Upper lobe of right lung (tissue), 1 donor: ENCODE data around the gene PNMA8A. TPM values are rescaled to one million over a fixed set of nuclear protein-coding genes. Genes with fewer than 3 reads are reported as not detected.

ENCODE experiments used
- ATAC-seq: fragments of 200-7000 bp; cut with Tn5 transposase; one replicate; pipeline ENCODE4 v1.9.1; 2020; ENCODE audit warnings: mild to moderate bottlenecking, moderate library complexity
- DNase-seq: peaks from one replicate; pipeline ENCODE4 v3.0.0-alpha.2; 2020
- H3K27ac ChIP-seq: fragments of 200-600 bp; one replicate; pipeline ENCODE4 v1.8.0; 2022
- H3K27me3 ChIP-seq: fragments of 200-600 bp; one replicate; pipeline ENCODE4 v1.8.0; 2022; ENCODE audit warnings: mild to moderate bottlenecking
- H3K36me3 ChIP-seq: fragments of 200-600 bp; one replicate; pipeline ENCODE4 v1.8.0; 2022
- H3K4me1 ChIP-seq: fragments of 200-600 bp; one replicate; pipeline ENCODE4 v1.8.0; 2022
- H3K4me3 ChIP-seq: fragments of 200-600 bp; one replicate; pipeline ENCODE4 v1.8.0; 2022; ENCODE audit warnings: mild to moderate bottlenecking
- H3K9me3 ChIP-seq: fragments of 200-600 bp; one replicate; pipeline ENCODE4 v1.8.0; 2022
- intact Hi-C: fragments of 100-400 bp; cut with DNase I; formaldehyde crosslinking; loops from one replicate; pipeline ENCODE4 v1.11.0; 2022
- total RNA-seq: library from RNA; stranded (reverse); fragmentation: NEBNext Ultra II Directional; extraction: Animal tissue kit (Norgen Biotek cat#: 25700); gene quantifications from one replicate; pipeline ENCODE4 v1.2.1, GENCODE V29; 2021
- TF ChIP-seq, protein P1 (sequence below): fragments of 200-600 bp; IDR thresholded peaks from one replicate; pipeline ENCODE4 v1.8.0; 2022; ENCODE audit warnings: antibody characterized with exemption
- donor health status: DM: no; HTN: yes; CAD: no; lungs with severe emphysema.

The PNMA8A gene
- total RNA-seq, 1 donor from 2014 or later: 1.8 TPM

- no peak for DNase-seq
- H3K9me3 ChIP-seq: no peaks in the 10 kb centered on the region
- no peak overlapping the region for H3K27ac ChIP-seq
- peaks cover 20% of the 10 kb centered on the region for H3K4me1 ChIP-seq
- intact Hi-C loops: loop anchor here (5.0 to 10.0 kb wide), 2 partner anchors 89 to 202 kb away; no protein-coding TSS in a partner anchor
- TF ChIP-seq, protein P1, sequence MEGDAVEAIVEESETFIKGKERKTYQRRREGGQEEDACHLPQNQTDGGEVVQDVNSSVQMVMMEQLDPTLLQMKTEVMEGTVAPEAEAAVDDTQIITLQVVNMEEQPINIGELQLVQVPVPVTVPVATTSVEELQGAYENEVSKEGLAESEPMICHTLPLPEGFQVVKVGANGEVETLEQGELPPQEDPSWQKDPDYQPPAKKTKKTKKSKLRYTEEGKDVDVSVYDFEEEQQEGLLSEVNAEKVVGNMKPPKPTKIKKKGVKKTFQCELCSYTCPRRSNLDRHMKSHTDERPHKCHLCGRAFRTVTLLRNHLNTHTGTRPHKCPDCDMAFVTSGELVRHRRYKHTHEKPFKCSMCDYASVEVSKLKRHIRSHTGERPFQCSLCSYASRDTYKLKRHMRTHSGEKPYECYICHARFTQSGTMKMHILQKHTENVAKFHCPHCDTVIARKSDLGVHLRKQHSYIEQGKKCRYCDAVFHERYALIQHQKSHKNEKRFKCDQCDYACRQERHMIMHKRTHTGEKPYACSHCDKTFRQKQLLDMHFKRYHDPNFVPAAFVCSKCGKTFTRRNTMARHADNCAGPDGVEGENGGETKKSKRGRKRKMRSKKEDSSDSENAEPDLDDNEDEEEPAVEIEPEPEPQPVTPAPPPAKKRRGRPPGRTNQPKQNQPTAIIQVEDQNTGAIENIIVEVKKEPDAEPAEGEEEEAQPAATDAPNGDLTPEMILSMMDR: no peak
- H3K36me3 ChIP-seq: no peaks in the 10 kb centered on the region
- peaks cover 44% of the 10 kb centered on the region for H3K27me3 ChIP-seq
- H3K4me3 ChIP-seq: no peak overlapping the region
- no peak for ATAC-seq
These were observed 15.0 kb upstream of the PNMA8A start for GRCh38 chr19:46486358-46486757.

- Histone ChIP-seq H3K36me3 (no peaks in the 10 kb centered on the region), H3K9me3 (no peaks in the 10 kb centered on the region), H3K27me3 (peaks cover 30% of the 10 kb centered on the region), H3K27ac (no peak overlapping the region), H3K4me1 (peaks cover 14% of the 10 kb centered on the region), H3K4me3 (no peak overlapping the region)
- intact Hi-C loops: loop anchor here (5.0 to 10.0 kb wide), 2 partner anchors 87 to 200 kb away; no protein-coding TSS in a partner anchor
- TF ChIP-seq, protein P1: no peak
- no peak for ATAC-seq
- no peak for DNase-seq
These were observed 13.3 kb upstream of the PNMA8A start for GRCh38 chr19:46484656-46485055.

DNA sequence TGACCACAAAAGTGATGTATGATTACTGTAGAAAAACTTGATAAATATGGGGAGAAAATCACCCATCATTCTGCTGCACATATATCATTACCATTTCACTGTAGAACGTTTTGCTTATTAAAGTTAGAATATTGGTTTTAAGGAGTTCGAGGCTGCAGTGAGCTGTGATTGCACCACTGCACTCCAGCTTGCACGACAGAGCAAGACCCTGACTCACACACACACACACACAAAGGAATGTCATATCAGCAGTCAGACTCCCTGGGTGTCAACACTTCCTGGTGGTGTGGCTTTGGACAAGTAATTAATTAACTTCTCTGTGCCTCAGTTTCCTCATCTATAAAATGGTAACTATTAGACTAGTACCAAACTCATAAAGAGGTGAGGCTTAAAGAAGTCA, 11.3 kb upstream of the PNMA8A start:
- Histone ChIP-seq H3K36me3 (no peaks in the 10 kb centered on the region), H3K27ac (no peak overlapping the region), H3K4me3 (no peak overlapping the region), H3K9me3 (no peaks in the 10 kb centered on the region), H3K27me3 (peaks cover 12% of the 10 kb centered on the region), H3K4me1 (peaks cover 4% of the 10 kb centered on the region)
- DNase-seq (no peak), ATAC-seq (no peak)
- intact Hi-C loops: loop anchor here (10.0 kb wide), 1 partner anchor 198 kb away; no protein-coding TSS in a partner anchor
- TF ChIP-seq, protein P1: no peak

GRCh38 chr19:46481947-46482346, 10.6 kb upstream of the PNMA8A start:
- no peak for ATAC-seq
- Histone ChIP-seq H3K36me3 (no peaks in the 10 kb centered on the region), H3K4me1 (no peaks in the 10 kb centered on the region), H3K27ac (peak overlapping the region; percentile 70), H3K9me3 (no peaks in the 10 kb centered on the region), H3K4me3 (no peak overlapping the region), H3K27me3 (peaks cover 6% of the 10 kb centered on the region)
- DNase-seq: no peak
- TF ChIP-seq, protein P1: no peak
- intact Hi-C loops: loop anchor here (10.0 kb wide), 1 partner anchor 197 kb away; no protein-coding TSS in a partner anchor

- H3K9me3 ChIP-seq: no peaks in the 10 kb centered on the region
- intact Hi-C loops: loop anchor here (10.0 kb wide), 1 partner anchor 197 kb away; no protein-coding TSS in a partner anchor
- ATAC-seq: no peak
- no peak for DNase-seq
- H3K4me1 ChIP-seq: no peaks in the 10 kb centered on the region
- no peak overlapping the region for H3K4me3 ChIP-seq
- H3K36me3 ChIP-seq: no peaks in the 10 kb centered on the region
- H3K27me3 ChIP-seq: peaks cover 4% of the 10 kb centered on the region
- peak overlapping the region; percentile 70 for H3K27ac ChIP-seq
- TF ChIP-seq, protein P1: no peak
These were observed 10.0 kb upstream of the PNMA8A start for GRCh38 chr19:46481223-46481848.
